Astrocyte (in vitro differentiated cells and primary cell): ENCODE results near the gene HMOX1. TPM values are rescaled to one million over a fixed set of nuclear protein-coding genes. Genes with fewer than 3 reads are reported as not detected.

Experiments
- DNase-seq: peaks from one replicate; pipeline ENCODE4 v3.0.0-alpha.2; 2010; ENCODE audit warnings: low read depth
- FAIRE-seq: peaks from 2 replicates; lab custom pipeline; 2011; peaks lifted over from hg19 to GRCh38; lab: Jason Lieb, UNC
- H2AFZ ChIP-seq: 2 replicates; pipeline ENCODE4 v1.6.0; 2012; ENCODE audit warnings: low read depth, low read length, inconsistent platforms
- H3K27ac ChIP-seq: 2 replicates; pipeline ENCODE4 v1.5.1; 2011; ENCODE audit warnings: low read depth, low read length, inconsistent platforms
- H3K27me3 ChIP-seq: 2 replicates; pipeline ENCODE4 v1.6.0; 2011; ENCODE audit warnings: low read length, inconsistent platforms; ENCODE audit not compliant: insufficient read depth
- H3K36me3 ChIP-seq: 2 replicates; pipeline ENCODE4 v1.5.1; 2011; ENCODE audit warnings: low read length, inconsistent platforms; ENCODE audit not compliant: insufficient read depth
- H3K4me1 ChIP-seq: 2 replicates; pipeline ENCODE4 v1.5.1; 2011; ENCODE audit warnings: low read length, inconsistent platforms; ENCODE audit not compliant: insufficient read depth
- H3K4me2 ChIP-seq: 2 replicates; pipeline ENCODE4 v1.6.0; 2012; ENCODE audit warnings: low read length, inconsistent platforms
- H3K4me3 ChIP-seq: 2 replicates; pipeline ENCODE4 v1.5.1; 2011; ENCODE audit warnings: low read depth, mild to moderate bottlenecking, low read length, inconsistent platforms; ENCODE audit not compliant: insufficient read depth
- H3K79me2 ChIP-seq: 2 replicates; pipeline ENCODE4 v1.6.0; 2012; ENCODE audit warnings: mild to moderate bottlenecking, low read length, inconsistent platforms; ENCODE audit not compliant: insufficient read depth
- H3K9ac ChIP-seq: 2 replicates; pipeline ENCODE4 v1.6.0; 2012; ENCODE audit warnings: mild to moderate bottlenecking, low read length, inconsistent platforms
- H3K9me3 ChIP-seq: 2 replicates; pipeline ENCODE4 v1.5.1; 2012; ENCODE audit warnings: low read depth, mild to moderate bottlenecking, low read length, inconsistent platforms; ENCODE audit not compliant: insufficient read depth
- H4K20me1 ChIP-seq: 2 replicates; pipeline ENCODE4 v1.6.0; 2012; ENCODE audit warnings: low read length, inconsistent platforms; ENCODE audit not compliant: insufficient read depth
- H3K27ac Mint-ChIP-seq: one replicate; pipeline ENCODE4 v1.8.0; 2021; ENCODE audit warnings: mild to moderate bottlenecking, mixed read lengths; ENCODE audit not compliant: unreplicated experiment
- H3K27me3 Mint-ChIP-seq: one replicate; pipeline ENCODE4 v1.8.0; 2021; ENCODE audit warnings: low read depth, mixed read lengths; ENCODE audit not compliant: unreplicated experiment
- H3K36me3 Mint-ChIP-seq: one replicate; pipeline ENCODE4 v1.8.0; 2021; ENCODE audit warnings: low read depth, mixed read lengths; ENCODE audit not compliant: unreplicated experiment
- H3K4me1 Mint-ChIP-seq: one replicate; pipeline ENCODE4 v1.8.0; 2021; ENCODE audit warnings: low read depth, mixed read lengths; ENCODE audit not compliant: unreplicated experiment
- H3K4me3 Mint-ChIP-seq: one replicate; pipeline ENCODE4 v1.8.0; 2021; ENCODE audit warnings: mild to moderate bottlenecking, moderate library complexity, mixed read lengths; ENCODE audit not compliant: unreplicated experiment
- H3K9me3 Mint-ChIP-seq: one replicate; pipeline ENCODE4 v1.8.0; 2021; ENCODE audit warnings: mild to moderate bottlenecking, mixed read lengths; ENCODE audit not compliant: unreplicated experiment
- EZH2 ChIP-seq: IDR thresholded peaks from 2 replicates; pipeline ENCODE4 v1.6.1; 2012; ENCODE audit warnings: mild to moderate bottlenecking, low read length, inconsistent platforms; ENCODE audit not compliant: insufficient read depth
- total RNA-seq: library from RNA; stranded (reverse); gene quantifications from 2 replicates; pipeline ENCODE4 v1.2.1, GENCODE V29; 2021
- TF ChIP-seq, protein P1 (sequence below): IDR thresholded peaks from 2 replicates; pipeline ENCODE4 v1.5.1; 2011; ENCODE audit warnings: low read depth, mild to moderate bottlenecking, inconsistent platforms, low read length, moderate library complexity; ENCODE audit not compliant: insufficient read depth

The HMOX1 gene
- total RNA-seq, 1 donor from 2014 or later: 17.0 TPM

DNA sequence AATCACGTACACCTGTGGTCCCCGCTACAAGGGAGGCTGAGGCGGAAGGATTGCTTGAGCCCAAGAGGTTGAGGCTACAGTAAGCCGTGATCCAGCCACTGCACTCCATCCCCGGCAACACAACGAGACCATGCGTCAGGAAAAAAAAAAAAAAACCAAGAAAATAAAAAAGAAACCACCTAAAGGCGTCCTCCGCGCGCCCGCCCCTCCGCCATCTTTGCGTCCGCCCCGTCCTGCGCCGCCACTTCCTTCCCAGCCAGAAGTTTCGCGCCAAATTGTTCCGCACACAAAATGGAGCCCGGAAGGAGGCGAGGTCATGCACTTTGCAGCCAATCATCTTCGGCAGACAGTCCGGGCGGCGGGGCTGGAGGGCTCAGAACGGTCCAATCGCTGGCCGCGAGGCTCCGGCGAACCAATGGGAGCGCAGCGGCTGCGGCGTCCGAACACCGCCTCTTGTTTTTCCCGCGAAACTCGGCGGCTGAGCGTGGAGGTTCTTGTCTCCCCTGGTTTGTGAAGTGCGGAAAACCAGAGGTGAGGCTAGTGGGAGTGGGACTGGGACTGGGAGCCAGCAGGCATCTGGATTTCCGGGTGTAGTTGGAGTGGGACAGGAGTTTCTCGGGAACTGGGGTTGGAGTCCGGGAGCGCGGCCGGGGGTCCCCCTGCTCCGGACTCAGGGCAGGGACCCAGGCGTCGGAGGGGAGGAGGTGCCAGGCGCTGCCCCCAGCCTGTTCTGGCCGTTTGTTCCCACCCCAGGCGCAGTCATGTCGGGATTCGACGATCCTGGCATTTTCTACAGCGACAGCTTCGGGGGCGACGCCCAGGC lies 19.0 kb downstream of the HMOX1 start, which contains the start of gene MCM5:
TSS of gene MCM5 (plus strand) at position 463 of the 823 bp plus-strand sequence. CDS start at position 762, 299 bp downstream.
- Mint-ChIP-seq H3K36me3 (no peaks in the 10 kb centered on the region), H3K27me3 (no peaks in the 10 kb centered on the region), H3K9me3 (no peaks in the 10 kb centered on the region), H3K4me1 (peaks cover 4% of the 10 kb centered on the region), H3K27ac (peak within 1 kb of the TSS; percentile 72), H3K4me3 (peak within 1 kb of the TSS; percentile 97)
- H3K36me3 ChIP-seq: peaks cover 2% of the 10 kb centered on the region
- H3K27me3 ChIP-seq: no peaks in the 10 kb centered on the region
- DNase-seq (peak; percentile 92), FAIRE-seq (no peak)
- no peak for TF ChIP-seq EZH2
- TF ChIP-seq, protein P1, sequence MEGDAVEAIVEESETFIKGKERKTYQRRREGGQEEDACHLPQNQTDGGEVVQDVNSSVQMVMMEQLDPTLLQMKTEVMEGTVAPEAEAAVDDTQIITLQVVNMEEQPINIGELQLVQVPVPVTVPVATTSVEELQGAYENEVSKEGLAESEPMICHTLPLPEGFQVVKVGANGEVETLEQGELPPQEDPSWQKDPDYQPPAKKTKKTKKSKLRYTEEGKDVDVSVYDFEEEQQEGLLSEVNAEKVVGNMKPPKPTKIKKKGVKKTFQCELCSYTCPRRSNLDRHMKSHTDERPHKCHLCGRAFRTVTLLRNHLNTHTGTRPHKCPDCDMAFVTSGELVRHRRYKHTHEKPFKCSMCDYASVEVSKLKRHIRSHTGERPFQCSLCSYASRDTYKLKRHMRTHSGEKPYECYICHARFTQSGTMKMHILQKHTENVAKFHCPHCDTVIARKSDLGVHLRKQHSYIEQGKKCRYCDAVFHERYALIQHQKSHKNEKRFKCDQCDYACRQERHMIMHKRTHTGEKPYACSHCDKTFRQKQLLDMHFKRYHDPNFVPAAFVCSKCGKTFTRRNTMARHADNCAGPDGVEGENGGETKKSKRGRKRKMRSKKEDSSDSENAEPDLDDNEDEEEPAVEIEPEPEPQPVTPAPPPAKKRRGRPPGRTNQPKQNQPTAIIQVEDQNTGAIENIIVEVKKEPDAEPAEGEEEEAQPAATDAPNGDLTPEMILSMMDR: no peak
- H3K4me3 ChIP-seq: peak within 1 kb of the TSS; percentile 90
- H3K79me2 ChIP-seq: peaks cover 6% of the 10 kb centered on the region
- peak within 1 kb of the TSS; percentile 98 for H3K4me2 ChIP-seq
- H2AFZ ChIP-seq: peak within 1 kb of the TSS; percentile 94
- peak within 1 kb of the TSS; percentile 74 for H3K27ac ChIP-seq
- no peaks in the 10 kb centered on the region for H3K9me3 ChIP-seq
- peak within 1 kb of the TSS; percentile 88 for H3K9ac ChIP-seq
- H3K4me1 ChIP-seq: peaks cover 11% of the 10 kb centered on the region
- H4K20me1 ChIP-seq: no peaks in the 10 kb centered on the region

DNA sequence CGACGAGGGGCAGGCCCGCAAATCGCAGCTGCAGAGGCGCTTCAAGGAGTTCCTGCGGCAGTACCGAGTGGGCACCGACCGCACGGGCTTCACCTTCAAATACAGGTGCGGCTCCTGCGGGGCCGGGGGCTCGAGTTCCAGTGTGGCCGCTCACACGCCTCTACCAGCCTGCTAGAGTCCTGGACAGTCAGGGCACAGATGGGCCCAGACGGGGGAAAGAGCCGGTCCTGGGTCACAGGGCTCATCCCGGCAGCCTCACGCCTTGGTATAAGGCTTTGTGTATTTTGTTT lies 19.6 kb downstream of the HMOX1 start:
- H3K27me3 Mint-ChIP-seq: no peaks in the 10 kb centered on the region
- no peaks in the 10 kb centered on the region for H3K36me3 Mint-ChIP-seq
- peak overlapping the region; percentile 74 for H3K27ac ChIP-seq
- peak overlapping the region; percentile 97 for H3K4me3 Mint-ChIP-seq
- H3K4me1 ChIP-seq: peaks cover 11% of the 10 kb centered on the region
- peak overlapping the region; percentile 88 for H3K9ac ChIP-seq
- H2AFZ ChIP-seq: peak overlapping the region; percentile 94
- H3K4me1 Mint-ChIP-seq: peaks cover 4% of the 10 kb centered on the region
- no peaks in the 10 kb centered on the region for H3K9me3 ChIP-seq
- H3K27ac Mint-ChIP-seq: no peak overlapping the region
- FAIRE-seq (no peak), DNase-seq (no peak)
- no peaks in the 10 kb centered on the region for H4K20me1 ChIP-seq
- no peaks in the 10 kb centered on the region for H3K27me3 ChIP-seq
- H3K4me2 ChIP-seq: peak overlapping the region; percentile 98
- H3K79me2 ChIP-seq: peaks cover 6% of the 10 kb centered on the region
- TF ChIP-seq EZH2: no peak
- TF ChIP-seq, protein P1: no peak
- H3K9me3 Mint-ChIP-seq: no peaks in the 10 kb centered on the region
- H3K36me3 ChIP-seq: peaks cover 2% of the 10 kb centered on the region
- H3K4me3 ChIP-seq: peak overlapping the region; percentile 90

DNA sequence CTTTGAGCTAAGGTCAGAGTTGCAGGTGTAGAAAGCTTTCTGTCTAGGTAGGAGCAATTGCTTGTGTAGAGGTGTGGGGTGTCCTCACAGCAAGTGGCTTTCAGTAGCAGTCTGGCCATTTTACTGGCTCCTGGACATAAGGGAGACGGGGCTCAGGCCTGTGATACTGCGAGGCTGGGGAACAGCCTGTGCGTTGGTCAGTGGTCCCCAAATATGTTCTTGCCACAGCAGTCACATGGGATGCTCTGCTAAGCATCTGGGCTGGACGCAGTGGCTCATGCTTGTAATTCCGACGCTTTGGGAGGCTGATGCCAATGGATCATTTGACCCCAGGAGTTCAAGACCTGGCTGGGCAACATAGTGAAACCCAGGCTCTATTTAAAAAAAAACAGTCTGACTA lies 21.0 kb downstream of the HMOX1 start:
- Histone ChIP-seq H3K9me3 (no peaks in the 10 kb centered on the region), H3K4me2 (peak overlapping the region; percentile 98), H3K4me3 (no peak overlapping the region), H3K79me2 (peaks cover 6% of the 10 kb centered on the region), H3K9ac (no peak overlapping the region), H3K27ac (no peak overlapping the region), H2AFZ (no peak overlapping the region), H3K36me3 (peaks cover 2% of the 10 kb centered on the region), H4K20me1 (no peaks in the 10 kb centered on the region), H3K27me3 (no peaks in the 10 kb centered on the region), H3K4me1 (peaks cover 11% of the 10 kb centered on the region)
- Mint-ChIP-seq H3K27me3 (no peaks in the 10 kb centered on the region), H3K9me3 (no peaks in the 10 kb centered on the region), H3K27ac (no peak overlapping the region), H3K4me3 (no peak overlapping the region), H3K36me3 (no peaks in the 10 kb centered on the region), H3K4me1 (peaks cover 4% of the 10 kb centered on the region)
- DNase-seq (no peak), FAIRE-seq (no peak)
- TF ChIP-seq, protein P1: no peak
- TF ChIP-seq EZH2: no peak
